Measurements from ENCODE around the gene ZMIZ1.

GRCh38 chr10:79053081-79053434 lies 15.7 kb upstream of the ZMIZ1 start:
- no peak for TF ChIP-seq CTCF (IDR thresholded peaks at IDR 0.05)
- TF ChIP-seq ZFX (IDR thresholded peaks at IDR 0.05; ENCODE audit: borderline replicate concordance) = no peak
